Measurements from ENCODE around the gene HTR3B.

DNA sequence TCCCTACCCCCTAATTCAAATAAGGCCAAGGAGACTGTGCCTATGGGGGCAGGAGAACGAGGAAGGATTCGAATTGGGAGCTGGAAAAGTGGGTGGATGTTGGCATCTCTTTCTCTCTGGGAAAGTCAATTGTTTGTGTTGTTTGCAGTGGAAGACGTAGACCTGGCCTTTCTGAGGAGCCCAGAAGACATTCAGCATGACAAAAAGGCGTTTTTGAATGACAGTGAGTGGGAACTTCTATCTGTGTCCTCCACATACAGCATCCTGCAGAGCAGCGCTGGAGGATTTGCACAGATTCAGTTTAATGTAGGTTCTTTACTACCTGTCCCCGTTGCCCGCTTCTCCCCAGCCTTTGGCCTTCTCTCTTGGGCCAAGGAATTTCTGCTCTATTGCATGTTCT lies 28.2 kb downstream of the HTR3B start:
- TF ChIP-seq EZH2 (IDR thresholded peaks at IDR 0.05; ENCODE audit: borderline replicate concordance, insufficient read depth, low read length, poor library complexity, severe bottlenecking) (no peak), TAF1 (IDR thresholded peaks at IDR 0.05; ENCODE audit: low read depth) (no peak), MXI1 (conservative IDR thresholded peaks at IDR 0.05; ENCODE audit: poor library complexity, severe bottlenecking) (no peak), POLR2AphosphoS5 (IDR thresholded peaks at IDR 0.05) (no peak), EP300 (conservative IDR thresholded peaks at IDR 0.05; ENCODE audit: poor library complexity, severe bottlenecking) (no peak), RAD21 (conservative IDR thresholded peaks at IDR 0.05) (no peak)
- TF ChIP-seq, protein P1, sequence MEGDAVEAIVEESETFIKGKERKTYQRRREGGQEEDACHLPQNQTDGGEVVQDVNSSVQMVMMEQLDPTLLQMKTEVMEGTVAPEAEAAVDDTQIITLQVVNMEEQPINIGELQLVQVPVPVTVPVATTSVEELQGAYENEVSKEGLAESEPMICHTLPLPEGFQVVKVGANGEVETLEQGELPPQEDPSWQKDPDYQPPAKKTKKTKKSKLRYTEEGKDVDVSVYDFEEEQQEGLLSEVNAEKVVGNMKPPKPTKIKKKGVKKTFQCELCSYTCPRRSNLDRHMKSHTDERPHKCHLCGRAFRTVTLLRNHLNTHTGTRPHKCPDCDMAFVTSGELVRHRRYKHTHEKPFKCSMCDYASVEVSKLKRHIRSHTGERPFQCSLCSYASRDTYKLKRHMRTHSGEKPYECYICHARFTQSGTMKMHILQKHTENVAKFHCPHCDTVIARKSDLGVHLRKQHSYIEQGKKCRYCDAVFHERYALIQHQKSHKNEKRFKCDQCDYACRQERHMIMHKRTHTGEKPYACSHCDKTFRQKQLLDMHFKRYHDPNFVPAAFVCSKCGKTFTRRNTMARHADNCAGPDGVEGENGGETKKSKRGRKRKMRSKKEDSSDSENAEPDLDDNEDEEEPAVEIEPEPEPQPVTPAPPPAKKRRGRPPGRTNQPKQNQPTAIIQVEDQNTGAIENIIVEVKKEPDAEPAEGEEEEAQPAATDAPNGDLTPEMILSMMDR (IDR thresholded peaks at IDR 0.05; ENCODE audit: poor library complexity, severe bottlenecking) = no peak
- TF ChIP-seq, protein P2, sequence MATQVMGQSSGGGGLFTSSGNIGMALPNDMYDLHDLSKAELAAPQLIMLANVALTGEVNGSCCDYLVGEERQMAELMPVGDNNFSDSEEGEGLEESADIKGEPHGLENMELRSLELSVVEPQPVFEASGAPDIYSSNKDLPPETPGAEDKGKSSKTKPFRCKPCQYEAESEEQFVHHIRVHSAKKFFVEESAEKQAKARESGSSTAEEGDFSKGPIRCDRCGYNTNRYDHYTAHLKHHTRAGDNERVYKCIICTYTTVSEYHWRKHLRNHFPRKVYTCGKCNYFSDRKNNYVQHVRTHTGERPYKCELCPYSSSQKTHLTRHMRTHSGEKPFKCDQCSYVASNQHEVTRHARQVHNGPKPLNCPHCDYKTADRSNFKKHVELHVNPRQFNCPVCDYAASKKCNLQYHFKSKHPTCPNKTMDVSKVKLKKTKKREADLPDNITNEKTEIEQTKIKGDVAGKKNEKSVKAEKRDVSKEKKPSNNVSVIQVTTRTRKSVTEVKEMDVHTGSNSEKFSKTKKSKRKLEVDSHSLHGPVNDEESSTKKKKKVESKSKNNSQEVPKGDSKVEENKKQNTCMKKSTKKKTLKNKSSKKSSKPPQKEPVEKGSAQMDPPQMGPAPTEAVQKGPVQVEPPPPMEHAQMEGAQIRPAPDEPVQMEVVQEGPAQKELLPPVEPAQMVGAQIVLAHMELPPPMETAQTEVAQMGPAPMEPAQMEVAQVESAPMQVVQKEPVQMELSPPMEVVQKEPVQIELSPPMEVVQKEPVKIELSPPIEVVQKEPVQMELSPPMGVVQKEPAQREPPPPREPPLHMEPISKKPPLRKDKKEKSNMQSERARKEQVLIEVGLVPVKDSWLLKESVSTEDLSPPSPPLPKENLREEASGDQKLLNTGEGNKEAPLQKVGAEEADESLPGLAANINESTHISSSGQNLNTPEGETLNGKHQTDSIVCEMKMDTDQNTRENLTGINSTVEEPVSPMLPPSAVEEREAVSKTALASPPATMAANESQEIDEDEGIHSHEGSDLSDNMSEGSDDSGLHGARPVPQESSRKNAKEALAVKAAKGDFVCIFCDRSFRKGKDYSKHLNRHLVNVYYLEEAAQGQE (IDR thresholded peaks at IDR 0.05; ENCODE audit: borderline replicate concordance) = no peak

All from neural cell (in vitro differentiated cells).